BLaER1 (cell line): ENCODE measurements around the gene NFKBIB.

Experiments
- H3K27ac ChIP-seq: shearing (Covaris generic); formaldehyde crosslinking; 2 replicates; pipeline ENCODE4 v1.8.1; 2022
- H3K27me3 ChIP-seq: shearing (Covaris generic); formaldehyde crosslinking; 2 replicates; pipeline ENCODE4 v1.8.1; 2022
- H3K36me3 ChIP-seq: shearing (Covaris generic); formaldehyde crosslinking; 2 replicates; pipeline ENCODE4 v1.8.1; 2022
- H3K4me1 ChIP-seq: shearing (Covaris generic); formaldehyde crosslinking; 2 replicates; pipeline ENCODE4 v1.8.1; 2022
- H3K4me2 ChIP-seq: shearing (Covaris generic); formaldehyde crosslinking; 2 replicates; pipeline ENCODE4 v1.8.1; 2022
- H3K4me3 ChIP-seq: shearing (Covaris generic); formaldehyde crosslinking; 2 replicates; pipeline ENCODE4 v1.8.1; 2022
- H3K9ac ChIP-seq: shearing (Covaris generic); formaldehyde crosslinking; 2 replicates; pipeline ENCODE4 v1.8.1; 2022
- H3K9me3 ChIP-seq: shearing (Covaris generic); formaldehyde crosslinking; 2 replicates; pipeline ENCODE4 v1.8.1; 2022
- H4K20me1 ChIP-seq: shearing (Covaris generic); formaldehyde crosslinking; 2 replicates; pipeline ENCODE4 v1.8.1; 2022
- Cebpa-rat ChIP-seq: shearing (Covaris generic); IDR thresholded peaks from 2 replicates; pipeline ENCODE4 v1.8.1; 2022

The NFKBIB gene

DNA sequence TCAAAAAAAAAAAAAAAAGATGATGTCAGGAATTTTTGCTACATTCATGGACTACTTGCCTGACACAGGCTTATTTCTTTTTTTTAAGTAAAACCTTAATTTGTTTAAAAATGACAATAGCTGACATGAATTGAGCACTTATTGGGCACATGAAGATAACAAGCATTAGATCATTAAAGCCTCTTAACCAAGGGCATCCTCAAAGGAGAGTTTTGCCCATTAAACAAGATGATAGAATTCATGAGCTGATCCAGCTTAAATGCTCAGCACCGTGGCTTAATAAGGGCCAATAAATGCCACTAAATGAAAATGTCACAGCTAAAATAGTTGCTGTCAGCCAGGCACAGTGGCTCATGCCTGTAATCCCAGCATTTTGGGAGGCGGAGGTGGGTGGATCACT is 56.5 kb downstream of the NFKBIB start:
- Histone ChIP-seq H3K36me3 (no peaks in the 10 kb centered on the region), H3K27me3 (no peaks in the 10 kb centered on the region), H3K4me2 (no peak overlapping the region), H4K20me1 (no peaks in the 10 kb centered on the region), H3K9ac (no peak overlapping the region), H3K27ac (no peak overlapping the region), H3K4me1 (0 out of 2 replicates have a peak, but pooled peaks cover 4% of the 10 kb centered on the region), H3K4me3 (no peak overlapping the region), H3K9me3 (no peaks in the 10 kb centered on the region)
- TF ChIP-seq Cebpa-rat = no peak

- no peaks in the 10 kb centered on the region for H3K9me3 ChIP-seq
- no peak overlapping the region for H3K4me3 ChIP-seq
- no peak overlapping the region for H3K9ac ChIP-seq
- no peaks in the 10 kb centered on the region for H3K36me3 ChIP-seq
- no peak for TF ChIP-seq Cebpa-rat
- H3K27me3 ChIP-seq = no peaks in the 10 kb centered on the region
- no peak overlapping the region for H3K27ac ChIP-seq
- H4K20me1 ChIP-seq = no peaks in the 10 kb centered on the region
- no peaks in the 10 kb centered on the region for H3K4me1 ChIP-seq
- no peak overlapping the region for H3K4me2 ChIP-seq
These were observed 58.5 kb downstream of the NFKBIB start for GRCh38 chr19:38958301-38958700.
